GM19023 (cell line): ENCODE measurements around the gene ARHGEF2.
"Not testable (repeated sequence)": the region's sequence is repeated elsewhere in the genome, so short reads cannot be mapped to it uniquely, and the experiment has no call there.

Experiments
- ATAC-seq: cut with Tn5 transposase; IDR thresholded peaks from one replicate; pipeline ENCODE4 v1.9.1; 2021; ENCODE audit warnings: mild to moderate bottlenecking, moderate library complexity; ENCODE audit not compliant: unreplicated experiment

The ARHGEF2 gene

GRCh38 chr1:155990005-155990739, 11.8 kb upstream of the ARHGEF2 start:
- ATAC-seq: peak; percentile 36

- peak; percentile 63 for ATAC-seq
Observed at GRCh38 chr1:155989242-155990004, 11.1 kb upstream of the ARHGEF2 start.

- ATAC-seq: not testable (repeated sequence)
Observed at GRCh38 chr1:155984903-155985645, 6.7 kb upstream of the ARHGEF2 start.

- no peak for ATAC-seq
Observed at GRCh38 chr1:155984341-155984740, 6.0 kb upstream of the ARHGEF2 start.

GRCh38 chr1:155983191-155984024, 5.1 kb upstream of the ARHGEF2 start:
- no peak for ATAC-seq

- no peak for ATAC-seq
Observed at GRCh38 chr1:155982106-155982505, 3.8 kb upstream of the ARHGEF2 start.

GRCh38 chr1:155981266-155982088, 3.1 kb upstream of the ARHGEF2 start:
- no peak for ATAC-seq

GRCh38 chr1:155979597-155980343, 1.4 kb upstream of the ARHGEF2 start:
- ATAC-seq: no peak

GRCh38 chr1:155978973-155979429, 654 bp upstream of the ARHGEF2 start:
- ATAC-seq: no peak

- no peak for ATAC-seq
Observed at GRCh38 chr1:155977690-155978324, 540 bp downstream of the ARHGEF2 start.

GRCh38 chr1:155976913-155977689, 1.2 kb downstream of the ARHGEF2 start:
- ATAC-seq: no peak

- no peak for ATAC-seq
Observed at GRCh38 chr1:155976062-155976912, 2.1 kb downstream of the ARHGEF2 start.

GRCh38 chr1:155975375-155976061, 2.8 kb downstream of the ARHGEF2 start:
- ATAC-seq: no peak

GRCh38 chr1:155974208-155975115, 3.9 kb downstream of the ARHGEF2 start:
- ATAC-seq: no peak

GRCh38 chr1:155973723-155974122, 4.6 kb downstream of the ARHGEF2 start:
- no peak for ATAC-seq
